Small intestine (tissue), 7 donors: Measurements from ENCODE around the gene ZCCHC4. TPM values are rescaled to one million over a fixed set of nuclear protein-coding genes. Genes with fewer than 3 reads are reported as not detected.

Source experiments
- DNase-seq, 2 donors: peaks; one replicate each; pipeline versions ENCODE4 v3.0.0 to v3.0.0-alpha.2; 2013
- FAIRE-seq: peaks from 2 replicates; lab custom pipeline; 2012; peaks lifted over from hg19 to GRCh38; lab: Jason Lieb, UNC
- H3K27ac ChIP-seq, 3 donors: one replicate each; pipeline ENCODE4 v1.5.1; 2013; ENCODE audit warnings: low read length in 2 of 3, mild to moderate bottlenecking in 2 of 3, control low read depth in 1 of 3, inconsistent platforms in 1 of 3, low read depth in 1 of 3, moderate library complexity in 1 of 3
- H3K27me3 ChIP-seq, 3 donors: one replicate each; pipeline ENCODE4 v1.6.1; 2013; ENCODE audit warnings: low read length in 3 of 3, inconsistent platforms in 1 of 3; ENCODE audit not compliant: control insufficient read depth in 3 of 3, insufficient read depth in 3 of 3
- H3K36me3 ChIP-seq, 3 donors: one replicate each; pipeline ENCODE4 v1.6.1; 2013; ENCODE audit warnings: low read length in 3 of 3, inconsistent platforms in 1 of 3, low read depth in 1 of 3, mild to moderate bottlenecking in 1 of 3, moderate library complexity in 1 of 3; ENCODE audit not compliant: control insufficient read depth in 3 of 3, insufficient read depth in 2 of 3
- H3K4me1 ChIP-seq, 3 donors: one replicate each; pipeline ENCODE4 v1.6.1; 2013; ENCODE audit warnings: low read length in 2 of 3, inconsistent platforms in 1 of 3, low read depth in 1 of 3, mild to moderate bottlenecking in 1 of 3, moderate library complexity in 1 of 3; ENCODE audit not compliant: control insufficient read depth in 3 of 3, insufficient read depth in 2 of 3
- H3K4me3 ChIP-seq, 3 donors: one replicate each; pipeline ENCODE4 v1.5.1; 2013; ENCODE audit warnings: low read length in 3 of 3, control low read depth in 1 of 3, inconsistent platforms in 1 of 3, low read depth in 1 of 3, mild to moderate bottlenecking in 1 of 3, moderate library complexity in 1 of 3
- H3K9me3 ChIP-seq, 2 donors: one replicate each; pipeline ENCODE4 v1.6.1; 2013; ENCODE audit warnings: low read depth in 1 of 2, low read length in 1 of 2; ENCODE audit not compliant: control insufficient read depth in 2 of 2, insufficient read depth in 1 of 2
- WGBS, 3 donors: extraction: QIAGEN DNeasy Blood & Tissue Kit; methylation state at CpG; one replicate each; pipeline ENCODE4 v1.1.7; 2013; 5-methylcytosine and 5-hydroxymethylcytosine counted together
- polyA plus RNA-seq, 4 donors: library from polyadenylated mRNA; stranded (reverse) in 3 of 4; unstranded in 1 of 4; fragments of 200-250 nt in 3 of 4; fragments of 120-200 nt in 1 of 4; gene quantifications; one replicate each; pipeline versions ENCODE4 v1.2.1 to v1.2.3, GENCODE V29; 2013
- donor health status: healthy with polysubstance abuse.
- donor health status: control.
- donor health status: control.
- donor health status: Bipolar disorder and iron deficiency.
- donor health status: healthy.

The ZCCHC4 gene
- polyA plus RNA-seq, 4 donors, result 3.5 to 11.9 (median 4.5) TPM

- FAIRE-seq, result no peak
These were observed 86.9 kb downstream of the ZCCHC4 start for GRCh38 chr4:25399510-25399909.

DNA sequence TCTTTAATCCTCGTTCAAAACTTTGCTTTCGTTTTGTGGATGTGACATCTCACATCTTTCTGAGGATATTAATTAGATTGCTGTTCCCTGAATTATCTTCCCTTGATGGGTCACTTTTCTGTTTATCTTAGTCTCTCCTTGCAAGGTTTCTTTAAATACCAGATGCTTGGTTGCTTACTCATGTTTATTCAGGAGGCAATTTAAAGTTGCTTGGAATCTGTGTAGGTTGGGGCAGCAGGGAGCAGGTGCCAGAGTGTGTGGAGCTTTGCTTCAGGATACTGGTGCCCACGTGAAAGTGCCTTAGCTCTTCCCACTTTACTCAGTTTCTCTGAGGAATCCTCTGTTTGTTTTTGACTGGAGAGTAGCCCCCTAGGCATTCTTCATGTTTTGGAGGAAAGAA is 88.5 kb downstream of the ZCCHC4 start:
- DNase-seq (no peak), FAIRE-seq (no peak)
- Histone ChIP-seq H3K27me3 (no peaks in the 10 kb centered on the region), H3K27ac (no peak overlapping the region), H3K36me3 (peaks cover 15 to 24% (median 16%) of the 10 kb centered on the region in 3 donors), H3K9me3 (peaks cover 0 to 4% of the 10 kb centered on the region in 2 donors), H3K4me1 (no peaks in the 10 kb centered on the region), H3K4me3 (no peak overlapping the region)
- 70 to 76% (median 72%) methylated on average over 3 of the region's 3 CpGs for WGBS, 3 donors

More at GRCh38 chr4:25399510-25399909, 86.9 kb downstream of the ZCCHC4 start:
- Histone ChIP-seq H3K27me3 (no peaks in the 10 kb centered on the region), H3K36me3 (peaks cover 20 to 31% (median 22%) of the 10 kb centered on the region in 3 donors), H3K4me1 (no peaks in the 10 kb centered on the region), H3K27ac (no peak overlapping the region), H3K9me3 (peaks cover 0 to 4% of the 10 kb centered on the region in 2 donors), H3K4me3 (no peak overlapping the region)
- WGBS, 3 donors, result 87 to 97% (median 94%) methylated on average over 4 of the region's 4 CpGs
- DNase-seq, result no peak

DNA sequence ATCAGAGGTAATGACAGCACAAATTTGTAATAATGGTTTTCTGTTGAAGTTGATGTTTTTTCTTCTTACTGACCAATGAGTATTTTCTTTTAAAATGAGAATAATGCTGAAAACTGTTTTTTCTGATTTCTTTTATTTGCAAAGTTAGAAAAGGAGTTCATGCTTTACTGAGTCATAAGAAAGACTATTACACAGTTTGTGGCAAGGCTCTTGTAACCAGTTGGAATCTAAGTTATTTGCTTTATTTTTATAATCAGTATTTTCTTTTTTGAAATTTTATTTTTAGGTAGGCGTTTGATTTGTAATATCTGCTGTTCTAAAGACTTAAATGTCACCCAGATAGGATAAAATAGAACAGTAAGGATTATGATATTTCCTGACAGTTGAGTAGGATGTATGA is 89.9 kb downstream of the ZCCHC4 start:
- FAIRE-seq (no peak), DNase-seq (no peak)
- H3K4me1 ChIP-seq, result no peaks in the 10 kb centered on the region
- peaks cover 8 to 24% (median 15%) of the 10 kb centered on the region in 3 donors for H3K36me3 ChIP-seq
- H3K27ac ChIP-seq, result no peak overlapping the region
- 93 to 96% (median 95%) methylated on average over 1 of the region's 1 CpG for WGBS, 3 donors
- no peak overlapping the region for H3K4me3 ChIP-seq
- H3K27me3 ChIP-seq, result no peaks in the 10 kb centered on the region
- no peaks in the 10 kb centered on the region for H3K9me3 ChIP-seq

DNA sequence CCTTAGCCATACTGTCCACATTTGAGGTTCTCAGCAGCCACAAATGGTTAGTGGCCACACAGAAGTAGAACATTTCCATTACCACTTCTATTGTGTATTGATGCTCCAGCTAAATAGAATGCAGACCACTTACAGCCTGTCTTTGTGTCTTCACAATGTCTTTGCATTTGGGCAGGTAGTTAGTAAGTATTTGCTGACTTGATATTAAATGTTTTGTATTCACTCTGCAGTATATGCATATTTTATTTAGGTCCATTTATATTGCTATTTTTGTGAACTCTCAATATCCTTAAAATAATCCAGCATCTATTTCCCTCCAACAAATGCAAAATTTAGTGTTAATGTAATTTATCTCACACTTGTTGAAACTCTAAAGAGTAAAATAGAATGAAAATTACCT is 91.1 kb downstream of the ZCCHC4 start:
- Histone ChIP-seq H3K27me3 (no peaks in the 10 kb centered on the region), H3K9me3 (no peaks in the 10 kb centered on the region), H3K4me3 (no peak overlapping the region), H3K36me3 (peaks cover 5 to 24% (median 15%) of the 10 kb centered on the region in 3 donors), H3K4me1 (no peaks in the 10 kb centered on the region), H3K27ac (no peak overlapping the region)
- no peak for DNase-seq
- no peak for FAIRE-seq

DNA sequence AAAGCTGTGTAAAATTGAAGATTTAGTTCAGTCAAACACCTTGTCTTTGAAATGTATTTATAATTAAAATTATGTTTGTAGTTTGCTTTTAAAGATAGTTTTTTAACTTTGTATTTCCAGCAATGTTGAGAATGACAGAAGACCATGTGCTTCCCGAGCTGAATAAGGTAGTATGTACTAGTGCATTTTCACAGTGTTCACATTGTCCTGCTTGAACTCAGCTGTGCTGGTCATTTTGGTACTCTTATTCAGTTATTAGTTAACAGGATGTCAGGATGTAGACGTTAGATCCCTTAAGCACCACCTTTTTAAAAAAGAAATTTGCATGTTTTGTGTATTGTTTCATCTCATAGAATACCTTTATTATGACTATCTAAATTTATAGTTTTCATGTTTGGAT is 92.9 kb downstream of the ZCCHC4 start:
- WGBS, 3 donors, result 77 to 87% (median 79%) methylated on average over 2 of the region's 2 CpGs
- Histone ChIP-seq H3K4me1 (no peaks in the 10 kb centered on the region), H3K9me3 (no peaks in the 10 kb centered on the region), H3K4me3 (no peak overlapping the region), H3K27me3 (no peaks in the 10 kb centered on the region), H3K27ac (no peak overlapping the region), H3K36me3 (peaks cover 6 to 21% (median 17%) of the 10 kb centered on the region in 3 donors)
- FAIRE-seq (no peak), DNase-seq (no peak)

DNA sequence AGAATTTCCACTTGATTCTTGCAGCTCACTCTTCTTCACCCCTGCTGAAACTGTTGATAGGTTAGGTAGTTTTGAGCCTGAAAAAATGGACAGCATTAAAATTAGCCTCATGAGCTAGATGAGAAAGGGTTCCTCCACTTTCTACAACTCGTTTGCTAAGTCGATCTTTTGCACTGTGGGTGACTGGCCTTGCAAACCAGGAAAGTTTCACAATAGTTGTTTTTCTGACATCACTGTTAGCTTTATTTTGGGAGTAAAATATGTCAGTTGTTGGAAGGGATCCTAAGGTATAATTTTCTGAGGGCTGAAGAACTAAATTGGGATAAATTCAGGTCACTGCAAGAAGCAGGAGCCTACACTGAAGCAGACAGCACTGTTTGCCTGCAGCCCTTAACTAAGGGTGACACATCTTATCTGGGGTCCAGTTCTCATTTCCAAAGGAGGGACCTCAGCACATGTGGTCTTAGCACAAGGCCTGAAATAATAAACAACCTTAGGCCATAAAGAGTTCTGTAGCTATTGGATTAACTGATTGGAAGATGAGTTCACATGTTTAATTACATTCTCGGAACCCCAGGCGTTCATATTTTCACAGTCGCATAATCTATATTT is 93.6 kb downstream of the ZCCHC4 start:
- Histone ChIP-seq H3K4me1 (no peaks in the 10 kb centered on the region), H3K27me3 (no peaks in the 10 kb centered on the region), H3K27ac (no peak overlapping the region), H3K9me3 (no peaks in the 10 kb centered on the region), H3K36me3 (peaks cover 7 to 18% (median 13%) of the 10 kb centered on the region in 3 donors), H3K4me3 (no peak overlapping the region)
- WGBS, 3 donors, result 87 to 93% (median 93%) methylated on average over 5 of the region's 5 CpGs
- no peak for FAIRE-seq
- no peak for DNase-seq

DNA sequence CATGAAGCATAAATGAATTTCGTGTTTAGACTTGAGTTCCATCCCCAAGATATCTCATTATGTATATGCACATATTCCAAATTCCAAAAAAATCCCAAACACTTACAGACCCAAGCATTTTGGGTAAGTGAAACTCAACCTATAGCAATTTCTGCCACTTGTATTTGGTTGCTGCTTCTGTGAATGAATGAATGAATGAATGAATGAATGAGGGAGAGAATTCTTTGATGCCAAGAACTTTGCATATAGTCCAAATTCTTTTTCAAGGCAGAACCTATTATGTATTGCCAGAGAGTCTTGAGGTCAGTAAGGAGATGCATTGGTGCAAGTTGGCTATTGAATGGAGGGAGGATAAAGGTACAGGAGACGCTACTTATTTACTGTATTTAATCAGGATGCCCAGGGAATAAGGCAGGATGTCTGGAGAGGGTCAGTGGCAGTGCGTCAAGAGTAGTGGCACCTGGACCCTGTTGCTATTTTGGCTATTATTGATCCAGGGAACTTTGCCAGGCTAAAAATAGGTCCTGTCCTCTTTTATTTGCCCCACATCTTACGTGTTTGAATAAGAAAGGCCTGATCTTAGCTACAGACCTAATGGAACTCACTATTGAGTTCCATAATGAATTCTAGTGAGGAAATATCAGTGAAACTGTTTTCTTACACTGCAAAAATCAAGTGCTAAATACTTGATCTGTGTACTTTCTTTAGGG is 98.4 kb downstream of the ZCCHC4 start:
- 82 to 97% (median 96%) methylated on average over 4 of the region's 4 CpGs for WGBS, 3 donors
- Histone ChIP-seq H3K9me3 (no peaks in the 10 kb centered on the region), H3K27ac (no peak overlapping the region), H3K36me3 (peaks cover 12 to 16% (median 13%) of the 10 kb centered on the region in 3 donors), H3K27me3 (no peaks in the 10 kb centered on the region), H3K4me1 (no peaks in the 10 kb centered on the region), H3K4me3 (no peak overlapping the region)
- FAIRE-seq (no peak), DNase-seq (no peak)

DNA sequence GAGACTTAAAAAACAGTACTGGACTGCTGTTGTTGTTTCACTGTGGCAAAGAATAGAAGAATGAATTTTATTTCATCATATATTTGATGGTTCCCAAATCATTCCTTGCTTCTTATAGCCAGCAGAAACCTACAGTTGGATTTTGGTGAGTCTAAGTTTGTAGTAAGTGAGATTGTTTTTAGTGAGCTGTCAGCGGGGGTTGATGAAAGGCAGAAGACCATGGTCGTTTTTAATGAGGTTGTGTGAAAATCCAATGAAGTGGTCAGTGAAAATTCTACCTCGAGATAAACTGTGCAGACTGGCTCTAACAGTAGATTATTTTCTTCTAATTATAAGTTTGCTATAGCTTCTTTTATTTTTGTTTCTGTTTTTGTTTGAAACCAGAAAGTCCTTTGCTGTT is 100.7 kb downstream of the ZCCHC4 start:
- Histone ChIP-seq H3K9me3 (no peaks in the 10 kb centered on the region), H3K27me3 (no peaks in the 10 kb centered on the region), H3K4me3 (no peak overlapping the region), H3K36me3 (peaks cover 14 to 16% (median 16%) of the 10 kb centered on the region in 3 donors), H3K4me1 (no peaks in the 10 kb centered on the region), H3K27ac (no peak overlapping the region)
- no peak for DNase-seq
- 67 to 85% (median 81%) methylated on average over 3 of the region's 3 CpGs for WGBS, 3 donors
- FAIRE-seq, result no peak
